DND-41 (cell line): ENCODE results near the gene MRNIP.

ENCODE experiments used
- ATAC-seq: fragments of 200-7000 bp; cut with Tn5 transposase; 3 replicates; pipeline ENCODE4 v1.9.1; 2021; ENCODE audit warnings: low read depth; ENCODE audit not compliant: insufficient read depth
- DNase-seq: peaks from one replicate; pipeline ENCODE4 v3.0.0-alpha.2; 2020
- H2AFZ ChIP-seq: 2 replicates; pipeline ENCODE4 v1.6.0; 2012; ENCODE audit warnings: low read depth, low read length
- H3K27ac ChIP-seq: 2 replicates; pipeline ENCODE4 v1.5.1; 2012; ENCODE audit warnings: low read length, inconsistent platforms
- H3K27me3 ChIP-seq: fragments of 200-600 bp; sonication (generic); 2 replicates; pipeline ENCODE4 v1.6.0; 2012; ENCODE audit warnings: low read length, mild to moderate bottlenecking, inconsistent platforms; ENCODE audit not compliant: insufficient read depth, poor library complexity
- H3K36me3 ChIP-seq: 2 replicates; pipeline ENCODE4 v1.5.1; 2012; ENCODE audit warnings: low read length, inconsistent platforms; ENCODE audit not compliant: insufficient read depth
- H3K4me1 ChIP-seq: 2 replicates; pipeline ENCODE4 v1.5.1; 2012; ENCODE audit warnings: mild to moderate bottlenecking, low read length; ENCODE audit not compliant: insufficient read depth
- H3K4me2 ChIP-seq: 2 replicates; pipeline ENCODE4 v1.6.0; 2012; ENCODE audit warnings: mild to moderate bottlenecking, moderate library complexity, low read length, inconsistent platforms; ENCODE audit not compliant: insufficient read depth
- H3K4me3 ChIP-seq, 2 experiments: fragments of 200-600 bp in 1 of 2; shearing (Covaris generic) in 1 of 2; 2 replicates each; pipeline ENCODE4 v1.5.1; 2012 to 2016; ENCODE audit warnings: inconsistent platforms in 2 of 2, low read length in 2 of 2, mild to moderate bottlenecking in 2 of 2, low read depth in 1 of 2, moderate library complexity in 1 of 2
- H3K79me2 ChIP-seq: 2 replicates; pipeline ENCODE4 v1.6.0; 2012; ENCODE audit warnings: low read length, inconsistent platforms; ENCODE audit not compliant: insufficient read depth
- H3K9ac ChIP-seq: 2 replicates; pipeline ENCODE4 v1.6.0; 2012; ENCODE audit warnings: low read depth, mild to moderate bottlenecking, inconsistent platforms, low read length, moderate library complexity
- H3K9me3 ChIP-seq: 2 replicates; pipeline ENCODE4 v1.5.1; 2012; ENCODE audit warnings: low read length, moderate library complexity, mild to moderate bottlenecking, inconsistent platforms; ENCODE audit not compliant: insufficient read depth, severe bottlenecking
- H4K20me1 ChIP-seq: 2 replicates; pipeline ENCODE4 v1.6.0; 2012; ENCODE audit warnings: low read length; ENCODE audit not compliant: insufficient read depth
- CTCF ChIP-seq: IDR thresholded peaks from 2 replicates; pipeline ENCODE4 v1.5.1; 2012; ENCODE audit warnings: borderline replicate concordance, low read length, moderate library complexity, mild to moderate bottlenecking; ENCODE audit not compliant: poor library complexity, severe bottlenecking; ENCODE audit errors: extremely low read depth
- EZH2 ChIP-seq: IDR thresholded peaks from 3 replicates; pipeline ENCODE4 v1.6.1; 2012; ENCODE audit warnings: borderline replicate concordance, low read depth, mild to moderate bottlenecking, moderate library complexity, low read length, inconsistent platforms; ENCODE audit not compliant: severe bottlenecking

Gene MRNIP

DNA sequence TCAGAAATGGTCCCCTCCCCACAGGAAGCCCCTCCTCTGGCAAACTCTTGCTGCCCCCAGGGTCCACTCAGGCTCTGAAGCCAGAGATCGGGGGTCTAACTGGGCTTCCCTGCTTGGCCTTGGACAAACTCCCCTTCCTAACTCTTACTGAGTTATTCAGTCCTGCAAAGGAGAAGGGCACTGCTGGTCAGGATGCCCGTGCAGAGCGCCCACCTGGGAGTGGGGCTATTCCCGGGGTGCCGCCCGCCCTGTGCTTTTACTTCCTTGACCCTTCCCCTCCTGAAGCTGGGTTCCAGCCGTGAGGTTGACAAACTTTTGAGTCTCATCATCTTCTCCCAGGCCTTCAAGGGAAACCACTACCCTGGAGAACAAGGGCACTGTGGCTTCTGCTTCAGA is 44.1 kb upstream of the MRNIP start:
- H3K9ac ChIP-seq: no peak overlapping the region
- no peaks in the 10 kb centered on the region for H3K9me3 ChIP-seq
- no peak for DNase-seq
- TF ChIP-seq CTCF (no peak), EZH2 (no peak)
- H3K27ac ChIP-seq: no peak overlapping the region
- no peak overlapping the region for H3K4me3 ChIP-seq
- H3K36me3 ChIP-seq: peaks cover 77% of the 10 kb centered on the region
- no peak overlapping the region for H3K4me2 ChIP-seq
- no peak for ATAC-seq
- peaks cover 23% of the 10 kb centered on the region for H4K20me1 ChIP-seq
- no peak overlapping the region for H2AFZ ChIP-seq
- H3K4me1 ChIP-seq: peaks cover 23% of the 10 kb centered on the region
- H3K27me3 ChIP-seq: no peaks in the 10 kb centered on the region
- H3K79me2 ChIP-seq: peaks cover 36% of the 10 kb centered on the region

GRCh38 chr5:179901915-179902762 is 43.5 kb upstream of the MRNIP start:
- Histone ChIP-seq H3K4me1 (peaks cover 23% of the 10 kb centered on the region), H3K9ac (no peak overlapping the region), H3K9me3 (no peaks in the 10 kb centered on the region), H3K27me3 (no peaks in the 10 kb centered on the region), H3K27ac (no peak overlapping the region), H3K79me2 (peaks cover 35% of the 10 kb centered on the region), H4K20me1 (peaks cover 23% of the 10 kb centered on the region), H3K4me3 (no peak overlapping the region), H2AFZ (no peak overlapping the region), H3K4me2 (no peak overlapping the region), H3K36me3 (peaks cover 83% of the 10 kb centered on the region)
- no peak for DNase-seq
- TF ChIP-seq EZH2 (no peak), CTCF (no peak)
- ATAC-seq: no peak

- peaks cover 16% of the 10 kb centered on the region for H3K4me1 ChIP-seq
- H3K9me3 ChIP-seq: no peaks in the 10 kb centered on the region
- no peak overlapping the region for H3K9ac ChIP-seq
- H3K4me2 ChIP-seq: no peak overlapping the region
- H3K4me3 ChIP-seq: no peak overlapping the region
- H3K36me3 ChIP-seq: peaks cover 83% of the 10 kb centered on the region
- TF ChIP-seq CTCF (no peak), EZH2 (no peak)
- H3K79me2 ChIP-seq: peaks cover 28% of the 10 kb centered on the region
- ATAC-seq (no peak), DNase-seq (no peak)
- no peaks in the 10 kb centered on the region for H3K27me3 ChIP-seq
- no peak overlapping the region for H2AFZ ChIP-seq
- H4K20me1 ChIP-seq: peaks cover 19% of the 10 kb centered on the region
- H3K27ac ChIP-seq: no peak overlapping the region
These were observed 42.8 kb upstream of the MRNIP start for GRCh38 chr5:179901462-179901861.
